ENCODE data around the gene LOC128125822.

- TF ChIP-seq CTCF (IDR thresholded peaks at IDR 0.05) (no peak), POLR2A (IDR thresholded peaks at IDR 0.05) (no peak)
Observed at GRCh38 chr6:63597141-63598048, 25.1 kb downstream of the LOC128125822 start.

Data from right lobe of liver (tissue), 4 donors.